PC-3 (cell line): ENCODE measurements around the gene ATL1. TPM values are rescaled to one million over a fixed set of nuclear protein-coding genes. Genes with fewer than 3 reads are reported as not detected.
"Not testable (repeated sequence)": the region's sequence is repeated elsewhere in the genome, so short reads cannot be mapped to it uniquely, and the experiment has no call there.

ENCODE experiments used
- ATAC-seq: fragments of 200-7000 bp; cut with Tn5 transposase; 2 replicates; pipeline ENCODE4 v1.9.1; 2020; ENCODE audit warnings: mild to moderate bottlenecking, moderate library complexity
- BruUV-seq: library from RNA; stranded (reverse); fragments of 400-500 nt; replicated peaks from 2 replicates; lab custom pipeline; 2021; lab: Mats Ljungman, UMichigan
- CTCF ChIA-PET: fragments of 300-600 bp; sonication (Branson Sonifier 250); formaldehyde crosslinking; loops from one replicate; lab custom pipeline; 2022; ENCODE audit warnings: antibody characterized with exemption; lab: Charles Lee
- POLR2A ChIA-PET: fragments of 300-600 bp; sonication (Branson Sonifier 250); formaldehyde crosslinking; loops from one replicate; lab custom pipeline; 2022; ENCODE audit warnings: antibody characterized with exemption; ENCODE audit not compliant: unreplicated experiment; lab: Charles Lee
- DNase-seq: peaks from one replicate; pipeline ENCODE4 v3.0.0-alpha.2; 2015
- H2AFZ ChIP-seq: fragments of 300-600 bp; sonication (generic); 2 replicates; pipeline ENCODE4 v1.6.0; 2016; ENCODE audit warnings: antibody characterized with exemption, low read length
- H3F3A ChIP-seq: fragments of 300-600 bp; sonication (generic); one replicate; pipeline ENCODE4 v1.6.0; 2017; ENCODE audit warnings: antibody characterized with exemption, low read length, control low read depth, mild to moderate bottlenecking; ENCODE audit not compliant: unreplicated experiment
- H3K27ac ChIP-seq: fragments of 300-600 bp; sonication (generic); 2 replicates; pipeline ENCODE4 v1.5.1; 2016; ENCODE audit warnings: mild to moderate bottlenecking, low read length
- H3K27me3 ChIP-seq: fragments of 300-600 bp; sonication (generic); 2 replicates; pipeline ENCODE4 v1.6.1; 2016; ENCODE audit warnings: low read length, mixed read lengths
- H3K36me3 ChIP-seq: fragments of 300-600 bp; sonication (generic); 2 replicates; pipeline ENCODE4 v1.6.1; 2016; ENCODE audit warnings: low read depth, mixed run types, low read length, mixed read lengths
- H3K4me1 ChIP-seq: fragments of 300-600 bp; sonication (generic); 2 replicates; pipeline ENCODE4 v1.5.1; 2016; ENCODE audit warnings: low read length; ENCODE audit not compliant: insufficient read depth
- H3K4me2 ChIP-seq: fragments of 300-600 bp; sonication (generic); 2 replicates; pipeline ENCODE4 v1.6.0; 2016; ENCODE audit warnings: low read length
- H3K4me3 ChIP-seq: fragments of 300-600 bp; sonication (generic); 2 replicates; pipeline ENCODE4 v1.5.1; 2016; ENCODE audit warnings: mild to moderate bottlenecking, low read length, mixed read lengths
- H3K79me2 ChIP-seq: fragments of 300-600 bp; sonication (generic); 2 replicates; pipeline ENCODE4 v1.6.1; 2017; ENCODE audit warnings: low read length, mixed read lengths
- H3K9ac ChIP-seq: fragments of 300-600 bp; sonication (generic); 2 replicates; pipeline ENCODE4 v1.6.0; 2016; ENCODE audit warnings: mild to moderate bottlenecking, low read length
- H3K9me2 ChIP-seq: fragments of 300-600 bp; sonication (generic); replicated peaks from 2 replicates; pipeline ENCODE4 v1.6.1; 2016; ENCODE audit warnings: mixed run types, low read length, mixed read lengths
- H3K9me3 ChIP-seq: fragments of 300-600 bp; sonication (generic); 2 replicates; pipeline ENCODE4 v1.6.1; 2016; ENCODE audit warnings: low read length, mixed read lengths
- H4K20me1 ChIP-seq: fragments of 300-600 bp; sonication (generic); 2 replicates; pipeline ENCODE4 v1.6.1; 2016; ENCODE audit warnings: low read length, mixed read lengths
- EZH2 ChIP-seq: fragments of 300-600 bp; sonication (generic); IDR thresholded peaks from one replicate; pipeline ENCODE4 v1.6.1; 2017; ENCODE audit warnings: antibody characterized with exemption, mild to moderate bottlenecking, low read length; ENCODE audit not compliant: unreplicated experiment
- EZH2phosphoT487 ChIP-seq: fragments of 300-600 bp; sonication (generic); IDR thresholded peaks from 2 replicates; pipeline ENCODE4 v1.6.1; 2018; ENCODE audit warnings: mild to moderate bottlenecking, antibody characterized with exemption, low read length, borderline replicate concordance
- intact Hi-C: fragments of 100-400 bp; cut with micrococcal nuclease; formaldehyde crosslinking; loops from 2 replicates; pipeline ENCODE4 v1.9.0; 2023
- total RNA-seq: library from RNA; depleted of rRNA; stranded (reverse); fragments of >200 nt; gene quantifications from 2 replicates; pipeline ENCODE4 v1.2.3, GENCODE V29; 2014
- TF ChIP-seq, protein P1 (sequence below): fragments of 300-600 bp; sonication (generic); conservative IDR thresholded peaks from 2 replicates; pipeline ENCODE4 v1.5.1; 2017; ENCODE audit warnings: antibody characterized with exemption, low read depth, mild to moderate bottlenecking, low read length

The ATL1 gene
- total RNA-seq, 1 experiment from 2014 or later, result 1.3 TPM

- H3K36me3 ChIP-seq, result no peaks in the 10 kb centered on the region
- H3K9ac ChIP-seq, result no peak overlapping the region
- no peaks in the 10 kb centered on the region for H3K9me3 ChIP-seq
- H3F3A ChIP-seq, result no peaks in the 10 kb centered on the region
- no peaks in the 10 kb centered on the region for H4K20me1 ChIP-seq
- no TSS peak for BruUV-seq
- no peak overlapping the region for H3K4me3 ChIP-seq
- TF ChIP-seq EZH2phosphoT487, result no peak
- ChIA-PET POLR2A (no interaction called here), CTCF (no interaction called here)
- DNase-seq, result no peak
- H3K27me3 ChIP-seq, result peaks cover 5% of the 10 kb centered on the region; the same call in 1 of the 2 replicates
- ATAC-seq, result no peak
- no peak overlapping the region for H3K4me2 ChIP-seq
- no peak overlapping the region for H2AFZ ChIP-seq
- no peaks in the 10 kb centered on the region for H3K4me1 ChIP-seq
- H3K79me2 ChIP-seq, result no peaks in the 10 kb centered on the region
- H3K9me2 ChIP-seq, result no peaks in the 10 kb centered on the region
- intact Hi-C loops, result no loop called here
- no peak overlapping the region for H3K27ac ChIP-seq
Measured at GRCh38 chr14:50551877-50552276, 8.1 kb upstream of the ATL1 start.

GRCh38 chr14:50552796-50553195, 7.1 kb upstream of the ATL1 start:
- DNase-seq, H3K4me3 ChIP-seq, H3F3A ChIP-seq, H3K9ac ChIP-seq, BruUV-seq, H3K9me2 ChIP-seq, H3K27me3 ChIP-seq, ATAC-seq, H3K36me3 ChIP-seq, H2AFZ ChIP-seq, H4K20me1 ChIP-seq, H3K79me2 ChIP-seq, H3K27ac ChIP-seq, H3K9me3 ChIP-seq, intact Hi-C loops, H3K4me1 ChIP-seq, POLR2A ChIA-PET, CTCF ChIA-PET, H3K4me2 ChIP-seq: not testable (repeated sequence)

DNA sequence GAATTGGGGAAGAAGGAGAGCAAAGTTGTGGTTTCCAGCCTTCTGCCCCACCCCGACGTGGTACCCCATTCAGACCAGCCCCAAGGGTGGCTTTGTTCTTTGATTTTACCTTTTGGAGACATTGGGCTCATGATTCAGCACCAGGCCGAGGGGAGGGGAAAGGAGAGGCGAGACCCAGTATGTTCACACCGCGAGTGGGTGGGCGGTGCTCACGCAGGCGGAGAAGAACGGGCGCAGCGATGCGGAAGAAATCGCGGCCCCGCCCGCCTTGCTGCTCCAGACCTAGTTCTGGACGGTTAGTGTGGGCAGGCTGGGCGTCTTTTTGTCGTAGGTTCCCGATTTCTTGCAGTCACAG, 963 bp downstream of the ATL1 start:
- Histone ChIP-seq H2AFZ (peak overlapping the region; percentile 94), H3F3A (no peaks in the 10 kb centered on the region), H4K20me1 (no peaks in the 10 kb centered on the region), H3K4me1 (peaks cover 10% of the 10 kb centered on the region), H3K9me2 (no peaks in the 10 kb centered on the region), H3K9ac (peak overlapping the region; percentile 7; the same call in 1 of the 2 replicates), H3K36me3 (no peaks in the 10 kb centered on the region), H3K9me3 (no peaks in the 10 kb centered on the region), H3K79me2 (no peaks in the 10 kb centered on the region), H3K4me3 (peak overlapping the region; percentile 78), H3K27ac (no peak overlapping the region), H3K27me3 (peaks cover 25% of the 10 kb centered on the region), H3K4me2 (peak overlapping the region; percentile 97)
- ATAC-seq, result peak; percentile 31
- intact Hi-C loops, result loop anchor here (1.0 kb wide), 1 partner anchor 18 kb away; no protein-coding TSS in a partner anchor
- TF ChIP-seq EZH2phosphoT487 (no peak), EZH2 (no peak)
- TF ChIP-seq, protein P1, sequence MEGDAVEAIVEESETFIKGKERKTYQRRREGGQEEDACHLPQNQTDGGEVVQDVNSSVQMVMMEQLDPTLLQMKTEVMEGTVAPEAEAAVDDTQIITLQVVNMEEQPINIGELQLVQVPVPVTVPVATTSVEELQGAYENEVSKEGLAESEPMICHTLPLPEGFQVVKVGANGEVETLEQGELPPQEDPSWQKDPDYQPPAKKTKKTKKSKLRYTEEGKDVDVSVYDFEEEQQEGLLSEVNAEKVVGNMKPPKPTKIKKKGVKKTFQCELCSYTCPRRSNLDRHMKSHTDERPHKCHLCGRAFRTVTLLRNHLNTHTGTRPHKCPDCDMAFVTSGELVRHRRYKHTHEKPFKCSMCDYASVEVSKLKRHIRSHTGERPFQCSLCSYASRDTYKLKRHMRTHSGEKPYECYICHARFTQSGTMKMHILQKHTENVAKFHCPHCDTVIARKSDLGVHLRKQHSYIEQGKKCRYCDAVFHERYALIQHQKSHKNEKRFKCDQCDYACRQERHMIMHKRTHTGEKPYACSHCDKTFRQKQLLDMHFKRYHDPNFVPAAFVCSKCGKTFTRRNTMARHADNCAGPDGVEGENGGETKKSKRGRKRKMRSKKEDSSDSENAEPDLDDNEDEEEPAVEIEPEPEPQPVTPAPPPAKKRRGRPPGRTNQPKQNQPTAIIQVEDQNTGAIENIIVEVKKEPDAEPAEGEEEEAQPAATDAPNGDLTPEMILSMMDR, result no peak
- BruUV-seq, result TSS peak; percentile 38
- CTCF ChIA-PET, result interaction anchor here (0.5 to 1.5 kb wide), 2 partner anchors 113 to 154 kb away, joined by 3 to 4 read pairs; no protein-coding TSS in a partner anchor
- peak; percentile 37 for DNase-seq
- POLR2A ChIA-PET, result interaction anchor here (0.7 kb wide), 1 partner anchor 105 kb away, joined by 4 read pairs; no protein-coding TSS in a partner anchor

DNA sequence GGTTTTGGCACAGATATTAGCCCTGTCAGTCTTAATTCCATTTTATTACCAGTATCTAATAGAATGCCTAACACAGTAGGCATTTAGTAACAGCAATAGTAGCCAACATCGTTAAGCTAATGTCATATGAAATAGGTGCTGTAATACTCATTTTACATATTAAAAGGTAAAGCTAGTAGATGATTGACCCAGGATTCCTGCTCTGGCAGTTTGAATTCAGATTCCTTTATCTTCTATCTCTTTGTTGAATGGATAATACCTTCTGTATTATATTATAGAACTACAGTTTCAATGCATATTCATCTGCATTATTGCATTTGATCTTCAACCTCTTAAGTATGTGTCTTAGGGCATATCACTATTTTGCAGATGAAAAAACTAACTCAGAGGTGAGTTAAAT, 2.9 kb downstream of the ATL1 start:
- Histone ChIP-seq H3K4me1 (peaks cover 10% of the 10 kb centered on the region), H3K9ac (no peak overlapping the region), H3K36me3 (no peaks in the 10 kb centered on the region), H3K27me3 (peaks cover 21% of the 10 kb centered on the region), H3K9me3 (no peaks in the 10 kb centered on the region), H3F3A (no peaks in the 10 kb centered on the region), H3K4me3 (no peak overlapping the region), H4K20me1 (no peaks in the 10 kb centered on the region), H3K79me2 (no peaks in the 10 kb centered on the region), H2AFZ (no peak overlapping the region), H3K9me2 (no peaks in the 10 kb centered on the region), H3K4me2 (no peak overlapping the region), H3K27ac (no peak overlapping the region)
- BruUV-seq, result no TSS peak
- ATAC-seq, result no peak
- DNase-seq, result no peak
- ChIA-PET CTCF (no interaction called here), POLR2A (no interaction called here)
- TF ChIP-seq, protein P1, result no peak
- TF ChIP-seq EZH2, result no peak
- no peak for TF ChIP-seq EZH2phosphoT487
- intact Hi-C loops, result no loop called here
